Adrenal gland (tissue), 5 donors: Measurements from ENCODE around the gene PACS1.

Source experiments
- CTCF ChIP-seq, 6 experiments: fragments of 450-650 bp in 4 of 6; fragments of 200-600 bp in 2 of 6; sonication (generic) in 1 of 6; IDR thresholded peaks; 1 replicate in 5 of 6; 2 replicates in 1 of 6; pipeline versions ENCODE4 v1.5.1 to v1.8.0; 2016 to 2021; ENCODE audit warnings: antibody characterized with exemption in 6 of 6, mild to moderate bottlenecking in 2 of 6, moderate library complexity in 1 of 6
- POLR2A ChIP-seq, 2 donors: fragments of 450-650 bp; IDR thresholded peaks; one replicate each; pipeline ENCODE4 v1.6.1; 2017; ENCODE audit warnings: antibody characterized with exemption in 2 of 2, mild to moderate bottlenecking in 2 of 2, moderate library complexity in 1 of 2
- donor health status: DM: no; HTN: no; CAD: no.

GRCh38 chr11:66272596-66272995 is 202.5 kb downstream of the PACS1 start:
- TF ChIP-seq CTCF (IDR thresholded peaks at IDR 0.05) = no peak
- no peak for TF ChIP-seq POLR2A (IDR thresholded peaks at IDR 0.05)
